Measurements from ENCODE around the gene RIPK4.

GRCh38 chr21:41786509-41786987 lies 19.7 kb upstream of the RIPK4 start:
- TF ChIP-seq EP300 (IDR thresholded peaks at IDR 0.05) (no peak), CTCF (IDR thresholded peaks at IDR 0.05) (no peak)

All from suprapubic skin (tissue), 3 donors.